ENCODE data around the gene ARHGAP10.

GRCh38 chr4:148034813-148035212 lies 302.9 kb downstream of the ARHGAP10 start:
- TF ChIP-seq CTCF (conservative IDR thresholded peaks at IDR 0.05; ENCODE audit: low read depth, low read length) = no peak
- no peak for TF ChIP-seq EZH2phosphoT487 (IDR thresholded peaks at IDR 0.05; ENCODE audit: borderline replicate concordance, low read length)
